Stimulated activated naive CD8-positive, alpha-beta T cell treated with anti-CD3 and anti-CD28 coated beads, Interleukin-15, amount 100 ng/mL, for 72 hours (primary cell): ENCODE results near the gene KCTD11.
A peak's percentile ranks its signal among the peaks of the same experiment; 100 is the strongest.
"Not testable (repeated sequence)": the region's sequence is repeated elsewhere in the genome, so short reads cannot be mapped to it uniquely, and the experiment has no call there.

Experiments used
- ATAC-seq: fragments of 150-1000 bp; cut with Tn5 transposase; 2 replicates; pipeline ENCODE4 v1.10.0; 2021; ENCODE audit warnings: mild to moderate bottlenecking, moderate library complexity
- DNase-seq, 2 donors: peaks; one replicate each; pipeline ENCODE4 v3.0.0; 2021 to 2022
- H3K27ac Mint-ChIP-seq, 2 donors: one replicate each; pipeline ENCODE4 v1.8.0; 2022; ENCODE audit warnings: mild to moderate bottlenecking in 2 of 2, mixed read lengths in 2 of 2, moderate library complexity in 2 of 2
- H3K27me3 Mint-ChIP-seq: one replicate; pipeline ENCODE4 v1.8.0; 2022; ENCODE audit warnings: mixed read lengths
- H3K4me1 Mint-ChIP-seq: one replicate; pipeline ENCODE4 v1.8.0; 2022; ENCODE audit warnings: mild to moderate bottlenecking, mixed read lengths
- H3K4me3 Mint-ChIP-seq, 2 donors: one replicate each; pipeline ENCODE4 v1.8.0; 2022; ENCODE audit warnings: mild to moderate bottlenecking in 2 of 2, mixed read lengths in 2 of 2, moderate library complexity in 1 of 2
- H3K9me3 Mint-ChIP-seq, 2 donors: one replicate each; pipeline ENCODE4 v1.8.0; 2022; ENCODE audit warnings: mixed read lengths in 2 of 2

Gene KCTD11

GRCh38 chr17:7348478-7349242, 3.3 kb upstream of the KCTD11 start:
- DNase-seq (no peak), ATAC-seq (no peak)
- Mint-ChIP-seq H3K4me1 (peaks cover 75% of the 10 kb centered on the region), H3K4me3 (no peak overlapping the region), H3K27ac (peak overlapping the region; percentile 66 to 92), H3K27me3 (no peaks in the 10 kb centered on the region), H3K9me3 (no peaks in the 10 kb centered on the region)

GRCh38 chr17:7352503-7352889, 534 bp downstream of the KCTD11 start:
- ATAC-seq (no peak), DNase-seq (no peak)
- Mint-ChIP-seq H3K27ac (peak overlapping the region; percentile 38 to 91), H3K27me3 (no peaks in the 10 kb centered on the region), H3K4me3 (peak overlapping the region; percentile 82 to 93), H3K4me1 (peaks cover 80% of the 10 kb centered on the region), H3K9me3 (no peaks in the 10 kb centered on the region)

- peak overlapping the region; percentile 82 to 93 for H3K4me3 Mint-ChIP-seq
- ATAC-seq (no peak), DNase-seq (no peak)
- H3K4me1 Mint-ChIP-seq, result peaks cover 74% of the 10 kb centered on the region
- H3K27me3 Mint-ChIP-seq, result no peaks in the 10 kb centered on the region
- no peaks in the 10 kb centered on the region for H3K9me3 Mint-ChIP-seq
- H3K27ac Mint-ChIP-seq, result no peak overlapping the region
Observed at GRCh38 chr17:7352910-7353635, 1.1 kb downstream of the KCTD11 start.

GRCh38 chr17:7354262-7354843, 2.4 kb downstream of the KCTD11 start:
- Mint-ChIP-seq H3K9me3 (no peaks in the 10 kb centered on the region), H3K27ac (peak overlapping the region; percentile 79 to 94), H3K27me3 (no peaks in the 10 kb centered on the region), H3K4me3 (peak overlapping the region; percentile 14 to 62), H3K4me1 (peaks cover 62% of the 10 kb centered on the region)
- ATAC-seq, result peak; percentile 13
- DNase-seq, result peak in 1 of 2 donors; percentile 47

- H3K4me3 Mint-ChIP-seq, result peak within 1 kb of the TSS; percentile 14 to 62
- H3K27ac Mint-ChIP-seq, result peak within 1 kb of the TSS; percentile 79 to 94
- no peaks in the 10 kb centered on the region for H3K9me3 Mint-ChIP-seq
- no peak for DNase-seq
- ATAC-seq, result no peak
- H3K4me1 Mint-ChIP-seq, result peaks cover 55% of the 10 kb centered on the region
- no peaks in the 10 kb centered on the region for H3K27me3 Mint-ChIP-seq
Observed at GRCh38 chr17:7355053-7355452, 3.1 kb downstream of the KCTD11 start, which contains the start of gene TMEM95. Gene TMEM95, plus strand, starts transcription at chr17:7355156. Its CDS starts 49 bp downstream, at chr17:7355205.

- Mint-ChIP-seq H3K9me3 (no peaks in the 10 kb centered on the region), H3K27ac (no peak overlapping the region)
- ATAC-seq, result no peak
Observed at GRCh38 chr17:7355573-7355972, 3.6 kb downstream of the KCTD11 start.

GRCh38 chr17:7356072-7356549, 4.1 kb downstream of the KCTD11 start:
- ATAC-seq (peak; percentile 80), DNase-seq (peak; percentile 86 to 89)
- Mint-ChIP-seq H3K9me3 (no peaks in the 10 kb centered on the region), H3K4me1 (peaks cover 44% of the 10 kb centered on the region), H3K27ac (no peak overlapping the region), H3K4me3 (peak overlapping the region in 1 of 2 donors; percentile 18), H3K27me3 (no peaks in the 10 kb centered on the region)

More at GRCh38 chr17:7355573-7355972, 3.6 kb downstream of the KCTD11 start:
- Mint-ChIP-seq H3K4me1 (peaks cover 49% of the 10 kb centered on the region), H3K27me3 (no peaks in the 10 kb centered on the region), H3K4me3 (no peak overlapping the region)
- DNase-seq, result no peak

GRCh38 chr17:7356756-7357155, 4.8 kb downstream of the KCTD11 start:
- H3K4me1 Mint-ChIP-seq, result peaks cover 41% of the 10 kb centered on the region
- H3K9me3 Mint-ChIP-seq, result no peaks in the 10 kb centered on the region
- H3K27ac Mint-ChIP-seq, result no peak overlapping the region
- peaks cover 3% of the 10 kb centered on the region for H3K27me3 Mint-ChIP-seq
- DNase-seq, result no peak
- ATAC-seq, result no peak
- peak overlapping the region in 1 of 2 donors; percentile 18 for H3K4me3 Mint-ChIP-seq

GRCh38 chr17:7357381-7357780, 5.4 kb downstream of the KCTD11 start:
- H3K9me3 Mint-ChIP-seq, result no peaks in the 10 kb centered on the region
- ATAC-seq (no peak), DNase-seq (no peak)
- no peak overlapping the region for H3K4me3 Mint-ChIP-seq
- H3K27ac Mint-ChIP-seq, result peak overlapping the region in 1 of 2 donors; percentile 72
- peaks cover 8% of the 10 kb centered on the region for H3K27me3 Mint-ChIP-seq
- peaks cover 44% of the 10 kb centered on the region for H3K4me1 Mint-ChIP-seq

- Mint-ChIP-seq H3K27me3 (peaks cover 8% of the 10 kb centered on the region), H3K27ac (no peak overlapping the region), H3K9me3 (no peaks in the 10 kb centered on the region), H3K4me3 (no peak overlapping the region), H3K4me1 (peaks cover 7% of the 10 kb centered on the region)
- no peak for DNase-seq
- no peak for ATAC-seq
Observed at GRCh38 chr17:7361906-7362305, 9.9 kb downstream of the KCTD11 start.

GRCh38 chr17:7363311-7363710, 11.3 kb downstream of the KCTD11 start:
- Mint-ChIP-seq H3K4me3 (no peak overlapping the region), H3K4me1 (peaks cover 7% of the 10 kb centered on the region), H3K27ac (no peak overlapping the region), H3K27me3 (peaks cover 8% of the 10 kb centered on the region), H3K9me3 (no peaks in the 10 kb centered on the region)
- ATAC-seq, result no peak
- DNase-seq, result no peak

- H3K4me3 Mint-ChIP-seq, H3K4me1 Mint-ChIP-seq, H3K27me3 Mint-ChIP-seq, H3K27ac Mint-ChIP-seq, H3K9me3 Mint-ChIP-seq, ATAC-seq, DNase-seq: not testable (repeated sequence)
Observed at GRCh38 chr17:7365963-7366362, 14.0 kb downstream of the KCTD11 start.

GRCh38 chr17:7367083-7367482, 15.1 kb downstream of the KCTD11 start:
- DNase-seq (no peak), ATAC-seq (no peak)
- peaks cover 2% of the 10 kb centered on the region for H3K27me3 Mint-ChIP-seq
- no peak overlapping the region for H3K4me3 Mint-ChIP-seq
- H3K4me1 Mint-ChIP-seq, result peaks cover 1% of the 10 kb centered on the region
- H3K9me3 Mint-ChIP-seq, result no peaks in the 10 kb centered on the region
- H3K27ac Mint-ChIP-seq, result no peak overlapping the region

GRCh38 chr17:7367918-7368598, 16.1 kb downstream of the KCTD11 start:
- Mint-ChIP-seq H3K27me3 (no peaks in the 10 kb centered on the region), H3K9me3 (no peaks in the 10 kb centered on the region), H3K4me1 (no peaks in the 10 kb centered on the region), H3K4me3 (no peak overlapping the region), H3K27ac (no peak overlapping the region)
- ATAC-seq (no peak), DNase-seq (no peak)

- H3K4me3 Mint-ChIP-seq, DNase-seq, H3K9me3 Mint-ChIP-seq, H3K4me1 Mint-ChIP-seq, ATAC-seq, H3K27ac Mint-ChIP-seq, H3K27me3 Mint-ChIP-seq: not testable (repeated sequence)
Observed at GRCh38 chr17:7368599-7368994, 16.6 kb downstream of the KCTD11 start.
